NCI-H2081 (cell line): ENCODE measurements around the gene PTPRR.

Source experiments
- DNase-seq, 2 experiments: peaks; one replicate each; lab custom pipeline; 2025; lab: John Stamatoyannopoulos, UW

The PTPRR gene

GRCh38 chr12:70605976-70606375, 314.6 kb downstream of the PTPRR start:
- DNase-seq: no peak

GRCh38 chr12:70604662-70605061, 315.9 kb downstream of the PTPRR start:
- no peak for DNase-seq

DNA sequence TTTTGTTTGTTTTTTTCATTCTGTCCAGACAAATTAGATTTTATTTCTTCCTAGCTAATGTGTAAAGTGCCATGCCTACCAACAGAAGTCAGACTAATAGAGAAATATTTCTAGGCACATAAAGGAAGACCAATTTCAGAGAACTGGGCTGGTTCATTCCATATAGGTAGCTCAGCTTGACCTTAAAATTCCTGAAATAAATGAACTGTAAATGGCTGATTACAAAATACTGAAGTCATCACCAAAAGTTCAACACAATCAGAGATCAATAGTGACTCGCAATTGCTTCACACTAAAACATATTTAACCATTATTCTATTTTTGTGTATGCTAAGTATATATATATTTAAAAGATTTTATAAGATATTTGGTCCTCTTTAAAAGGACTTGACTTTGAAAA, 317.5 kb downstream of the PTPRR start:
- no peak for DNase-seq

DNA sequence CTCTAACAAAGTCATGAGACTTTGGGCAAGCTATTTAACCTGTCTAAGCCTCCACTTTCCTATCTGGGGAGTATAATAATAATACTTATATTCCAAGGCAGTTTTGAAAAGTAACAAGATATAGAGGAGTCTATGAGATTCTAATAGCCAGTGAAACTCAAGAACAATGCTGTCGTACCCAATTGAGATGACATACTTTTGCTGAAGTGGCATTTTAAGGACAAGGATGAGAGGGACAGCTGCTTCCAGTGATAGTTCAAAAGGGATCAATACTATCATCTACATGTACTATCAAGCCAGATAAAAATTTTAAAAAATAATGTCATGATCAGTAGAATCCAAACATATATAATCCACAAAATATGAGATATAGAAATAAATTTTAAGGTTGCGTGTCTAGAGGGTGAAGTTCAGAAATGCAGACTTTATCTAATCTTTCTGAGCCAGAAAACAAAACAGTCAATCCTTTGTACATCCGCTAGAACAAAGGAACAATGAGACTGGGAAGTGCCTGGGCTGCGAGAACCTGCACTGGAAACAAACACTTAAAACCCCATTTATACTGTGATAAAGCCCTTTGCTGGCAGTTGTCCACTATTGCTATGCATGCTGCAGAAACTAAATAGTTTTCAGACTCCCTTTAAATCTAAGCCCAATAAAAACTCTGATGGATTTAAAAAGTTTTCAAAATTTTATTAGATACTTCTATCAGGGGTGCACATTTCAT, 321.9 kb downstream of the PTPRR start:
- DNase-seq: peak in 1 of 2 experiments; percentile 27

DNA sequence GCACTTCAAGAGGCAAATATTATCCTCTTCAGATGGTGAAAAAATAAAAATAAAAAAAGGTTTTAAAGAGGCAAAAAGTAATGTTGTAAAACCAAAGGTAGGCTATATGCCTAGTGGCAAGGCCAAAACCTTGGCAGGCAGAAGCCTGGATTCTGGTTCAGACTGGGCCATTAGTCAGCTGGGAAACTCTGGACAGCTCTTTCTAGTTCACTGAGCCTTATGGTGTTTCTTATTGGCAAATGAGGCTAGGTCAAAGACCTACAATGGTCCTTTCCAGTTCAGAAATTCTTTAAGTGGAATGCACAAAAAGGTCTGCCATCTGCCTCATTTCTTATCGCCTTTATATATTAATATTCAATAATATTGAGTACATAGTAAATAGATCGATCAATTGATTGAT, 327.9 kb downstream of the PTPRR start:
- no peak for DNase-seq

DNA sequence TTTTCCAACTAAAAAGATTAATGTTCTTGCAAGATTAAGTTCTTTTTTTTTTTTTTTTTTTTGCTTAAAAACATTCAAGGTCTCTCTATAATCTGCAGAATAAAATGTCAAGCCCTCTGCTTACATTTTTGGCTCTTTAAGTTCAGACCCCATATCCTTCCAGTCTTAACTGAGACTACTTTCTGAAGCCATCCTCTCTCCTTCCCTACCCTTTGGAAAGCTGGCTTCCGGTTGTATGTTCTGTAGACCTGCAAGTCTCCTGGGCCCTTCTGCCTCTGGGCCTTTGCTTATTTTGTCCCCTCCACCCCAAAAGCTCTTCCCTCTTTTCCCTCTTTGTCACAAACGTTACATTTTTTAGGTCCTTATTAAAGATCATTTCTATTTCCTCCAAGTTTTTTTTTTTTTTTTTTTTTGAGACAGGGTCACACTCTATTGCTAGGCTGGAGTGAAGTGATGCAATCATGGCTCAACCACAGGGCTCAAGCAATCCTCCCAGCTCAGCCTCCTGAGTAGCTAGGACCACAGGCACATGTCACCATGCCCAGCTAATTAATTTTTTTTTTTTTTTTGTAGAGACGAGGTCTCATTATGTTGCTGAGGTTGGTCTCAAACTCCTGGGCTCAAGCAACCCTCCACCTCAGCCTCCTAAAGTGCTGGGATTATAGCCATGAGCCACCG, 329.9 kb downstream of the PTPRR start:
- DNase-seq: no peak

DNA sequence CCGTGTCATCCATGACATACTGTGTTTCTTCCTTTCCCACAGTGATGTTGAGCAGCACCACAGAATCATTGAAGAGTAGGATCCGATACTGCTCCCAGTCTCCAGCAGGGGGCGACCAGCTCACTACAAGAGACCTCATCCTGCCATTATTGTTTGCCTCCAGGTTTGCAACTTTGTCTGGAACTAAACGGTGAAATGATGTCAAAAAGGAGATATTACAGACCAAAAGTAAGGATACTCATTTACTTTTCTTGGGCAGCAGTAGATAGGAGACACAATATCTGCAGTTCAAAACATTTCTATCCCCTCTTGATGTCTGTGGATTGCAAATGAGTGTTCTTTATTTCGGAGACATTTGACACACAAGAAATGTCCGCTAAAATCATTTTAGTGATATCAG, 330.5 kb downstream of the PTPRR start:
- peak; percentile 71 to 76 for DNase-seq
